ENCODE data around the gene SLC35F5.
"Not testable (repeated sequence)": the region's sequence is repeated elsewhere in the genome, so short reads cannot be mapped to it uniquely, and the experiment has no call there.

GRCh38 chr2:113669013-113669412, 87.4 kb downstream of the SLC35F5 start:
- not testable (repeated sequence) for TF ChIP-seq CTCF, POLR2A (IDR thresholded peaks at IDR 0.05)

Data from sigmoid colon (tissue), 3 donors.